Measurements from ENCODE around the gene MAP2K5. TPM values are rescaled to one million over a fixed set of nuclear protein-coding genes. Genes with fewer than 3 reads are reported as not detected.

Gene MAP2K5
- total RNA-seq, 1 donor from 2014 or later: 11.6 TPM

- no peaks in the 10 kb centered on the region for H3K36me3 Mint-ChIP-seq (ENCODE audit: low read depth, unreplicated experiment)
- TF ChIP-seq EZH2 (IDR thresholded peaks at IDR 0.05; ENCODE audit: insufficient read depth, low read length) (no peak), CTCF (IDR thresholded peaks at IDR 0.05; ENCODE audit: insufficient read depth, low read depth, low read length) (no peak)
- FAIRE-seq (peak; percentile 13), DNase-seq (ENCODE audit: low read depth) (peak; percentile 79)
- H3K4me3 Mint-ChIP-seq (ENCODE audit: unreplicated experiment): peak within 1 kb of the TSS; percentile 89
- Histone ChIP-seq H2AFZ (ENCODE audit: low read depth, low read length) (peak within 1 kb of the TSS; percentile 99), H3K9me3 (ENCODE audit: insufficient read depth, low read depth, low read length) (no peaks in the 10 kb centered on the region), H3K4me3 (ENCODE audit: insufficient read depth, low read depth, low read length) (peak within 1 kb of the TSS; percentile 93), H4K20me1 (ENCODE audit: insufficient read depth, low read length) (no peaks in the 10 kb centered on the region), H3K9ac (ENCODE audit: low read length) (peak within 1 kb of the TSS; percentile 91), H3K36me3 (ENCODE audit: insufficient read depth, low read length) (no peaks in the 10 kb centered on the region), H3K27me3 (ENCODE audit: insufficient read depth, low read length) (peaks cover 30% of the 10 kb centered on the region), H3K4me1 (ENCODE audit: insufficient read depth, low read length) (peaks cover 26% of the 10 kb centered on the region), H3K79me2 (ENCODE audit: insufficient read depth, low read length) (no peaks in the 10 kb centered on the region), H3K4me2 (ENCODE audit: low read length) (peak within 1 kb of the TSS; percentile 92), H3K27ac (ENCODE audit: low read depth, low read length) (peak within 1 kb of the TSS; percentile 88)
- peak within 1 kb of the TSS; percentile 98 for H3K27ac Mint-ChIP-seq (ENCODE audit: unreplicated experiment)
- H3K4me1 Mint-ChIP-seq (ENCODE audit: low read depth, unreplicated experiment): peaks cover 27% of the 10 kb centered on the region
- peaks cover 26% of the 10 kb centered on the region for H3K27me3 Mint-ChIP-seq (ENCODE audit: low read depth, unreplicated experiment)
- no peaks in the 10 kb centered on the region for H3K9me3 Mint-ChIP-seq (ENCODE audit: unreplicated experiment)
These were observed 297.6 kb downstream of the MAP2K5 start, which contains the start of gene RNU6-1 for GRCh38 chr15:67839929-67840748. TSS of gene RNU6-1 (minus strand) at chr15:67840045.

- H2AFZ ChIP-seq (ENCODE audit: low read depth, low read length): peak overlapping the region; percentile 99
- H3K4me1 ChIP-seq (ENCODE audit: insufficient read depth, low read length): peaks cover 24% of the 10 kb centered on the region
- H3K4me2 ChIP-seq (ENCODE audit: low read length): peak overlapping the region; percentile 92
- Mint-ChIP-seq H3K4me1 (ENCODE audit: low read depth, unreplicated experiment) (peaks cover 27% of the 10 kb centered on the region), H3K27me3 (ENCODE audit: low read depth, unreplicated experiment) (peaks cover 21% of the 10 kb centered on the region), H3K36me3 (ENCODE audit: low read depth, unreplicated experiment) (no peaks in the 10 kb centered on the region), H3K4me3 (ENCODE audit: unreplicated experiment) (peak overlapping the region; percentile 89), H3K27ac (ENCODE audit: unreplicated experiment) (peak overlapping the region; percentile 98), H3K9me3 (ENCODE audit: unreplicated experiment) (no peaks in the 10 kb centered on the region)
- no peaks in the 10 kb centered on the region for H3K9me3 ChIP-seq (ENCODE audit: insufficient read depth, low read depth, low read length)
- FAIRE-seq (no peak), DNase-seq (ENCODE audit: low read depth) (peak; percentile 42)
- peaks cover 22% of the 10 kb centered on the region for H3K27me3 ChIP-seq (ENCODE audit: insufficient read depth, low read length)
- H3K27ac ChIP-seq (ENCODE audit: low read depth, low read length): peak overlapping the region; percentile 88
- no peaks in the 10 kb centered on the region for H4K20me1 ChIP-seq (ENCODE audit: insufficient read depth, low read length)
- H3K9ac ChIP-seq (ENCODE audit: low read length): peak overlapping the region; percentile 91
- TF ChIP-seq EZH2 (IDR thresholded peaks at IDR 0.05; ENCODE audit: insufficient read depth, low read length) (no peak), CTCF (IDR thresholded peaks at IDR 0.05; ENCODE audit: insufficient read depth, low read depth, low read length) (no peak)
- peak overlapping the region; percentile 93 for H3K4me3 ChIP-seq (ENCODE audit: insufficient read depth, low read depth, low read length)
- no peaks in the 10 kb centered on the region for H3K36me3 ChIP-seq (ENCODE audit: insufficient read depth, low read length)
- H3K79me2 ChIP-seq (ENCODE audit: insufficient read depth, low read length): no peaks in the 10 kb centered on the region
These were observed 298.4 kb downstream of the MAP2K5 start for GRCh38 chr15:67840749-67841512.

All from astrocyte (in vitro differentiated cells and primary cell).